Measurements from ENCODE around the gene ELFN2. TPM values are rescaled to one million over a fixed set of nuclear protein-coding genes. Genes with fewer than 3 reads are reported as not detected.
A peak's percentile ranks its signal among the peaks of the same experiment; 100 is the strongest.

ELFN2 gene
- total RNA-seq, 1 donor from 2014 or later = 0.36 TPM

- H3K36me3 Mint-ChIP-seq (ENCODE audit: insufficient read depth) = no peaks in the 10 kb centered on the region
- peak overlapping the region; percentile 35 for H3K27ac Mint-ChIP-seq
- no peak for DNase-seq (ENCODE audit: low spot score, unreplicated experiment)
- H3K27me3 Mint-ChIP-seq = peaks cover 15% of the 10 kb centered on the region
- TF ChIP-seq CTCF (IDR thresholded peaks at IDR 0.05; ENCODE audit: unreplicated experiment) = no peak
- H3K4me1 Mint-ChIP-seq (ENCODE audit: low read depth) = peaks cover 29% of the 10 kb centered on the region
- no peaks in the 10 kb centered on the region for H3K9me3 Mint-ChIP-seq (ENCODE audit: low read depth)
- no peak overlapping the region for H3K4me3 Mint-ChIP-seq (ENCODE audit: low read depth)
Measured at GRCh38 chr22:37324340-37325038, 102.8 kb downstream of the ELFN2 start.

- H3K9me3 Mint-ChIP-seq (ENCODE audit: low read depth) = no peaks in the 10 kb centered on the region
- H3K4me1 Mint-ChIP-seq (ENCODE audit: low read depth) = peaks cover 21% of the 10 kb centered on the region
- H3K27ac Mint-ChIP-seq = peak overlapping the region; percentile 23
- no peak for DNase-seq (ENCODE audit: low spot score, unreplicated experiment)
- H3K36me3 Mint-ChIP-seq (ENCODE audit: insufficient read depth) = no peaks in the 10 kb centered on the region
- TF ChIP-seq CTCF (IDR thresholded peaks at IDR 0.05; ENCODE audit: unreplicated experiment) = no peak
- H3K27me3 Mint-ChIP-seq = peaks cover 29% of the 10 kb centered on the region
- no peak overlapping the region for H3K4me3 Mint-ChIP-seq (ENCODE audit: low read depth)
Measured at GRCh38 chr22:37320726-37321677, 106.3 kb downstream of the ELFN2 start.

- TF ChIP-seq CTCF (IDR thresholded peaks at IDR 0.05; ENCODE audit: unreplicated experiment) = no peak
- Mint-ChIP-seq H3K36me3 (ENCODE audit: insufficient read depth) (no peaks in the 10 kb centered on the region), H3K27me3 (peaks cover 29% of the 10 kb centered on the region), H3K4me1 (ENCODE audit: low read depth) (peaks cover 21% of the 10 kb centered on the region), H3K27ac (no peak overlapping the region), H3K4me3 (ENCODE audit: low read depth) (no peak overlapping the region), H3K9me3 (ENCODE audit: low read depth) (no peaks in the 10 kb centered on the region)
- no peak for DNase-seq (ENCODE audit: low spot score, unreplicated experiment)
Measured at GRCh38 chr22:37319469-37319868, 107.8 kb downstream of the ELFN2 start.

- no peaks in the 10 kb centered on the region for H3K36me3 Mint-ChIP-seq (ENCODE audit: insufficient read depth)
- TF ChIP-seq CTCF (IDR thresholded peaks at IDR 0.05; ENCODE audit: unreplicated experiment) = no peak
- peaks cover 14% of the 10 kb centered on the region for H3K4me1 Mint-ChIP-seq (ENCODE audit: low read depth)
- DNase-seq (ENCODE audit: low spot score, unreplicated experiment) = no peak
- peaks cover 24% of the 10 kb centered on the region for H3K27me3 Mint-ChIP-seq
- H3K9me3 Mint-ChIP-seq (ENCODE audit: low read depth) = no peaks in the 10 kb centered on the region
- no peak overlapping the region for H3K4me3 Mint-ChIP-seq (ENCODE audit: low read depth)
- peak overlapping the region; percentile 85 for H3K27ac Mint-ChIP-seq
Measured at GRCh38 chr22:37318364-37319109, 108.7 kb downstream of the ELFN2 start.

Other genes starting within 250 kb of the ELFN2 start
- 13.8 and 14.5 TPM in 2 replicates for gene C1QTNF6, start 239.2 kb downstream of the ELFN2 start, total RNA-seq
- 1.3 and 1.9 TPM in 2 replicates for gene SSTR3, start 215.0 kb downstream of the ELFN2 start, total RNA-seq
- gene RAC2, start 183.2 kb downstream of the ELFN2 start, total RNA-seq = 1.7 and 1.9 TPM in 2 replicates
- gene CYTH4, start 145.0 kb downstream of the ELFN2 start, total RNA-seq = not detected in 2 replicates
- 3.2 and 5.9 TPM in 2 replicates for gene MFNG, start 58.9 kb upstream of the ELFN2 start, total RNA-seq
- gene CARD10, start 91.9 kb upstream of the ELFN2 start, total RNA-seq = 44.1 and 46.7 TPM in 2 replicates
- gene CDC42EP1, start 133.0 kb upstream of the ELFN2 start, total RNA-seq = 52.6 TPM in 2 replicates
- gene LGALS2, start 152.6 kb upstream of the ELFN2 start, total RNA-seq = 2.7 and 4.3 TPM in 2 replicates
- 121 and 132 TPM in 2 replicates for gene GGA1, start 181.4 kb upstream of the ELFN2 start, total RNA-seq
- gene SH3BP1, start 212.2 kb upstream of the ELFN2 start, total RNA-seq = 25.4 and 27.4 TPM in 2 replicates
- gene PDXP, start 231.2 kb upstream of the ELFN2 start, total RNA-seq = 16.8 and 17.7 TPM in 2 replicates
- 0.81 TPM in 1 of 2 replicates, not detected in the other for gene LGALS1, start 248.2 kb upstream of the ELFN2 start, total RNA-seq

Measured in progenitor cell of endocrine pancreas (in vitro differentiated cells).